ENCODE measurements around the gene LILRA1.
"Not testable (repeated sequence)": the region's sequence is repeated elsewhere in the genome, so short reads cannot be mapped to it uniquely, and the experiment has no call there.

Gene LILRA1

DNA sequence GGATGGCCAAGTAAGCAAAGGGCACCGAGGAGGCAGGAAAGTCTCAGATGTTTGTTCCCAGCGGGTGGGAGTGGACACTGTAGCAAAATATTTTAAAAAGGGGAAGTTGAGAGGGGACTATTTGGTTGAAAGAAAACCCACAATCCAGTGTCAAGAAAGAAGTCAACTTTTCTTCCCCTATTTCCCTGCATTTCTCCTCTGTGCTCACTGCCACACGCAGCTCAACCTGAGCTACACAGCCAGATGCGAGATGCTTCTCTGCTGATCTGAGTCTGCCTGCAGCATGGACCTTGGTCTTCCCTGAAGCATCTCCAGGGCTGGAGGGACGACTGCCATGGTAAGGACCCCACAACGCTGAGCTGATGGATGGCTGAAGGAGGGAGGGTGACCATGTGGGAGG lies at the start of gene LILRA1:
Gene LILRA1, plus strand, starts transcription at position 188 of the 400 bp plus-strand sequence. CDS start 613 bp downstream, outside the sequence.
- not testable (repeated sequence) for DNase-seq (ENCODE audit: low read depth)

DNA sequence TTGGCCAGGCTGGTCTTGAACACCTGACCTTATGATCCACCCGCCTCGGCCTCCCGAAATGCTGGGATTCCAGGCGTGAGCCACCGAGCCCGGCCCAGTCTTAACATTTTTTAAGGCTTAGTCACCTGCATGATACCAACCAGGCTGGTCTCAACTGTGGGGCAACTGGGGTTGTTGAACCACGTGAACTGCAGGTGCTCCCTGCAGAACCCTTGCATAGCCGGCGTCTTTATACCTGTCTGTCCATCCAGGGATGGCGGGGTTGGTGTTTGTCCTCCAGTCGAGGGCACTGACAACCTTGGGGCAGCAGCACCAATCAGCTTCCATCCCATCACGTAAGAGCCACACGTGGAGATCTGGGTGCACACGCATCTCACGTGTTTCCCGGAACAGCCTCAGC lies 44.6 kb upstream of the LILRA1 start:
- DNase-seq (ENCODE audit: low read depth) = no peak

DNA sequence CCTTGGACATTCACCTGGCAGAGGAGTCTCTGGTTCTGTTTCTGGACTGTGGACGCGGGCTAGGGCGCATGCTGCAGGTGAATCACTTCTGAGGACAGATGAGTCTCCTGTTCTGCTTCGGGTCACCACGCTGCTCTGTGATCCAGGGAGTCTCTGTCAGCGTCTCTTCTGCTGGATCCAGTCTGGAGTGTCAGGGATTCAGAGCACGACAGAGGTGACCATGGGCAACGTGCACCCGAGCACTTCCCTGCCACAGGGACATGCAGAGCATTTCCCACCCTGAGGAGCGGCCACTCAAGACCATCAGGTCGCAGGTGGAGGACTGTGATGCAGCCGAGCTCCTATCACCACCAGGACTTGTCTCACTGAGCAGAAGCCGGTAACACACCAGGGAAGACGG lies 44.2 kb upstream of the LILRA1 start:
- no peak for DNase-seq (ENCODE audit: low read depth)

GRCh38 chr19:54551293-54551692 lies 42.1 kb upstream of the LILRA1 start:
- no peak for DNase-seq (ENCODE audit: low read depth)

- no peak for DNase-seq (ENCODE audit: low read depth)
Observed at GRCh38 chr19:54551950-54552912, 41.2 kb upstream of the LILRA1 start.

DNA sequence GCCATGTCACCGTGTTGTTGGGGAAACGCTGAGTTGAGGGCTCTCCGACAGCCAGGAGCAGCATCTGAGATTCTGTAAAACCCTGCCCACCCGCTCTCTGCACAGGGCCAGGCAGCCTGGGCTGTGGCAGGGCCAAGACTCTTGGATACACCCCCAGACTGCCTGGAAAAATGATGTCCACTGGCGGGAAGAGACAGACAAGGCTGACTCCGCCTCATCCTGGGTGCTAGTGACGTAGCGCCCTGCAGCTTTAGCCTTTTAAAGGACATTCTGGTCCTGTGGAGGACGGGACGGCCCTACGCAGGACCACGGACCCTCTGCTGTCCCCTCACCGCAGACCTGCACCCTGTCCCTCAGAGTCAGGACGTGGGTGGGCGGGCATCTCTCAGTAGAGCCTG lies 40.5 kb upstream of the LILRA1 start:
- DNase-seq (ENCODE audit: low read depth) = no peak

GRCh38 chr19:54554006-54554405 lies 39.4 kb upstream of the LILRA1 start:
- DNase-seq (ENCODE audit: low read depth) = no peak

DNA sequence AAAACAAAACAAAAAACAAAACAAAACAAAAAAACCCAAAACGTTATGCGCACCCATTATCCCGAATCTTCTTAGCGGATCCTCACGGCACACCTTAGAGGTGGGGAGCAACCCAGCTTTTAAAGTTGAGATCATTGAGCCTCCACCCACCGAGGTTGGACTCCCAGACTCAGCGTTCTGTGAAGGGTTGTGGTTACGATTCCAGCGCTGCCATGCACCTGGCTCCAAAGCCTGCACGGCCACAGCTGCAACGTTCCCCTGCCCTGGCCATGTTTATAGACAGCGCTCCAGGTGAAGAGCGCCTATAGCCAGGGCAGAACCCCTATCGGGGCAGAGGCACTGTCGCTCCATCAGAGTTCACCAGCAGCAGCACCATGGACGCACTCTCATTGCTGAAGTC lies 38.5 kb upstream of the LILRA1 start:
- no peak for DNase-seq (ENCODE audit: low read depth)

GRCh38 chr19:54556194-54556593 lies 37.2 kb upstream of the LILRA1 start:
- no peak for DNase-seq (ENCODE audit: low read depth)

- DNase-seq (ENCODE audit: low read depth) = no peak
Observed at GRCh38 chr19:54558339-54558738, 35.1 kb upstream of the LILRA1 start.

DNA sequence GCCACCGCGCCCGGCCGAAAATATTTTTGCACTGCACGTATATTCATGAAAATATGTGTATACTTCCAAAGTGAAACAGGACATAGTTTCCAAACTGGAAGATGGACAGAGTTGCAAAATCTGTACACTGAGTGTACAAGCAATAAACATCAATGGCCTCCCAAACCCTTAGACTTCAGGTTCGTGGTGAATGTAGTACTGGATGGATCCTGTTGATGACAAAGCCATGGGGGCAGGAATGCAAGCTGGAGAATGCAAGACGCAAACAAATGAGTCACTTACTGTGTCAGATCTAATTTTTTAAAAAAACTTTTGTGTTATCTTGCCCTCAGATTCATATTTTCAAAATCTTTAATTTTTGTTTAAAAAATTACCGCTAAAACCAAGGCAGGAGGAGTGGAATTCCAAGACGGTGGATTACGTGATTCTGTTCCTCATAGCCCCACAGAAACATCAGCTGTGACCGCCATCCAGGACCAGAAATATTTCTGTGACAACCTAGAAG lies 32.5 kb upstream of the LILRA1 start:
- DNase-seq (ENCODE audit: low read depth) = peak; percentile 7

DNA sequence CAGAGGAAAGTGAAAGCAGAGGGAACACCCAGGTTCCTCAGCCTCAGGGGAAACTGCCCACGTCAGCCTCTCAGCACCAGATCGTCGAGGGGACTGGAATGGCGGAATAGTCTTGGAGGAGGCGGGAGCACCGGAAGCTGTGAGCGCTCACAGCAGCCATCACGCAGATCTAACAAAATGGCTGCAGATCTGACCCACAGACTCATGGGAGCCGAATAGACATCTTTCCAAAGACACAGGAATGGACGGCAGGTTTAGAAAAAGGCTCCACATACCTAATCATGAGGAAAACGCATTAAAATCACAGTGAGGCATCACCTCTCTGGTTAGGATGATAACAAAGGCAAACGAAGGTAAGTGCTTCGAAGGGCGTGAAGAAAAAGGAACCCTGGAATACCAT lies 31.6 kb upstream of the LILRA1 start:
- no peak for DNase-seq (ENCODE audit: low read depth)

DNA sequence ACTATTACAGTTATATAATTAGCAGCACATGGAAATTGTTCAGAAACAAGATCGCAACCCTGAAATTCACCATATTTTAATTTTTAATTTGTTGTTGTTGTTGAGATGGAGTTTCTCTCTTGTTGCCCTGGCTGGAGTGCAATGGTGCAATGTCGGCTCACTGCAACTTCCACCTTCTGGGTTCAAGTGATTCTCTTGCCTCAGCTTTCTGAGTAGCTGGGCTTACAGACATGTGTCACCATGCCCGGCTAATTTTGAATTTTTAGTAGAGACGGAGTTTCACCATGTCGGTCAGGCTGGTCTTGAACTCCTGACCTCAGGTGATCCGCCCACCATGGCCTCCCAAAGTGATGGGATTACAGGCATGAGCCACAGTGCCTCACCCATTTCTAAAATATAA lies 30.2 kb upstream of the LILRA1 start:
- DNase-seq (ENCODE audit: low read depth) = not testable (repeated sequence)

DNA sequence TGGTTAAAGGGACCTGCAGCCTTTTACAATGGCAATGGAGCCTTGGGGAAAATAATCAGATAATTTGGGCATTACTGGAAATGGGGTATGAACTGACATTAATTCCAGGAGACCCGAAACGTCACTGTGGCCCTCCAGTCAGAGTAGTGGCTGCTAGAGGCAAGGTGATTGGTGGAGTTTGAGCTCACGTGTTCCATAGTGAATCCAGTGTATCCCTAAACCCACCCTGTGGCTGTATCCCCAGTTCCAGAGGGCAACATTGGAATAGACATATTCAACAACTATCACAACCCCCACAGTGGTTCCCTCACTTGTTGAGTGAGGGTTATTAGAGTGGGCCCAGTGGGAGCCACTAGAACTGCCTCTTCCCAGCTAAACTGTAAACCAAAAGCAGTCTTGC lies 23.1 kb upstream of the LILRA1 start:
- no peak for DNase-seq (ENCODE audit: low read depth)

- DNase-seq (ENCODE audit: low read depth) = not testable (repeated sequence)
Observed at GRCh38 chr19:54571715-54572615, 21.5 kb upstream of the LILRA1 start.

- no peak for DNase-seq (ENCODE audit: low read depth)
Observed at GRCh38 chr19:54572696-54573311, 20.6 kb upstream of the LILRA1 start.

DNA sequence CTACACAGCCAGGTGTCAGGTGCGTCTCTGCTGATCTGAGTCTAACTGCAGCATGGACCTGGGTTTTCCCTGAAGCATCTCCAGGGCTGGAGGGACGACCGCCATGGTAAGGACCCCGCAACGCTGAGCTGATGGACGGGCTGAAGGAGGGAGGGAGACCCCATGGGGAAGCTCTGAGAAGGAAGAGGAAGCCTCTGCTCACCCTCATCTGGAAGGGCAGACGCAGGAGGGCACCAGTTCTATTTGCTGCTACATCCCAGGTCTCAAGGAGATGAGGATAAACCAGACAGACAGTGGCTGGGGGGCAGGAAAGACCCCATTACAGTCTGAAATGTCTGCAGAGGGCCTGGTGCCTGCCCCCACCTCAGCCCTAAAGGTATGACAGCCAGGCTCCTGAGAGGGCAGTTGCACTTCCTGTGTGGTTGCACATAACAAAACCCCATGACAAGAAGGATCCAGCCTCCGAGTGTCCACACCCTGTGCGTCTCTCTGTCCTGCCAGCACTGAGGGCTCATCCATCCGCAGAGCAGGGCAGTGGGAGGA lies 20.0 kb upstream of the LILRA1 start, which contains the start of gene LILRA2:
Gene LILRA2, plus strand, starts transcription at position 461 of the 543 bp plus-strand sequence. CDS start 89 bp downstream, outside the sequence.
- DNase-seq (ENCODE audit: low read depth) = no peak

DNA sequence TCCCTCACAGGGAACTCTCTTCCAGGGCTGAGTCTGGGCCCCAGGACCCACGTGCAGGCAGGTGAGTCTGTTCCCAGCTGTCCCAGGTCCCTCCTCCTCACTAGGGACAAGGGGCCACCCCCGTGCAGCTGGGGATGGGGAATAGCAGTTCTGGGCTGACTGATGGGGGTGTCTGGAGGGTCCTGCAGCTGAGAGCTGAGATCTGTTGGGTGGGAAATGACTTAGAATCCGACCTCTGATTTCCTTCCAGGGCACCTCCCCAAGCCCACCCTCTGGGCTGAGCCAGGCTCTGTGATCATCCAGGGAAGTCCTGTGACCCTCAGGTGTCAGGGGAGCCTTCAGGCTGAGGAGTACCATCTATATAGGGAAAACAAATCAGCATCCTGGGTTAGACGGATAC lies 19.4 kb upstream of the LILRA1 start:
- DNase-seq (ENCODE audit: low read depth) = no peak

GRCh38 chr19:54574527-54575056 lies 18.8 kb upstream of the LILRA1 start:
- DNase-seq (ENCODE audit: low read depth) = no peak

GRCh38 chr19:54575205-54575604 lies 18.2 kb upstream of the LILRA1 start:
- not testable (repeated sequence) for DNase-seq (ENCODE audit: low read depth)

DNA sequence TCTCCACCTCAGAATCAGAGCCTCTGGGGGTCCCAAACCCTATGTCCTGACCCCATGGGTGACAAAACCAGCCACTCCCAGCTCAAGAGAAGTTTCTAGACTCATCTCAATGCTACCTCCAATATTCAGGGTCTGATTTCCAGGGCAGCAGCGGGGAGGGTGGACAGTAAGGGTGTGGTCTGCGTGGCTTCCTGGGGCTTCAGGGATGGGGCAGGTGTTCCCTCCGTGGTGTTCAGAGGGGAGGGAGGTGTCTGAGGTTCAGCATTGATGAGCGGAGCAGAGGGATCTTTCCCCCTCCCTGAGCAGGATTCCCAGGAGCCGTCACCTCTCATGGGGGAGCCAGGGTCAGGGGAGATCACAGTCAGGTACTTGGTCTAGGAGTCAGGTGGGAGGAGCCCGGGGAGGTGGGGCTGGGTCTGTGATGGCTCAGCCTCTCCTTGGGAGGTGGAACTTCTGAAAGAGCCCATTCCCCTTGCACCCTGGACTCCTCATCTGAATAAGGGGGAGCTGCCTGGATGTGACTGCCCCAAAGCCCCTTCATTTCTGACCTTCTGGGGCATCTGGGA lies 16.9 kb upstream of the LILRA1 start:
- DNase-seq (ENCODE audit: low read depth) = no peak
